ENCODE data around the gene CCNL2. TPM values are rescaled to one million over a fixed set of nuclear protein-coding genes. Genes with fewer than 3 reads are reported as not detected.
A peak's percentile ranks its signal among the peaks of the same experiment; 100 is the strongest.

Gene CCNL2
- total and polyA plus RNA-seq, 2 of the 13 experiments (the other 11 are each of a cell fraction or from before 2014, with no cell fraction given): 105 to 340 TPM

GRCh38 chr1:1432951-1433803, 34.0 kb upstream of the CCNL2 start (continued):
- TF ChIP-seq FOSL1 (CRISPR knock-in tag; IDR thresholded peaks at IDR 0.05; ENCODE audit: borderline replicate concordance): no peak
- no peak for TF ChIP-seq DDIT3 (CRISPR knock-in tag; IDR thresholded peaks at IDR 0.05)
- TF ChIP-seq ZXDC (CRISPR knock-in tag; IDR thresholded peaks at IDR 0.05): peak; percentile 93
- no peak; the same call in 1 of the 2 replicates for TF ChIP-seq STAT5B (CRISPR knock-in tag; IDR thresholded peaks at IDR 0.05)
- peak; percentile 72 for TF ChIP-seq ZNF263 (CRISPR knock-in tag; IDR thresholded peaks at IDR 0.05)
- peak; percentile 75 for TF ChIP-seq ZNF335 (CRISPR knock-in tag; IDR thresholded peaks at IDR 0.05)
- peak; percentile 71 to 85; a peak in 3 of 4 replicates for TF ChIP-seq EP300 (IDR thresholded peaks at IDR 0.05; ENCODE audit: low read depth in 2 of 2, low read length in 2 of 2)
- peak; percentile 90 for TF ChIP-seq EP300 (CRISPR knock-in tag; IDR thresholded peaks at IDR 0.05; ENCODE audit: borderline replicate concordance)
- peak; percentile 74; the same call in 1 of the 2 replicates for TF ChIP-seq ZNF550 (CRISPR knock-in tag; IDR thresholded peaks at IDR 0.05; ENCODE audit: borderline replicate concordance)
- peak; percentile 97 to 99 for TF ChIP-seq NR2F1 (CRISPR knock-in tag; IDR thresholded peaks at IDR 0.05)
- no peak for TF ChIP-seq HNRNPH1 (optimal IDR thresholded peaks at IDR 0.05; ENCODE audit: low read depth, low read length)
- no peak for TF ChIP-seq ZNF326 (CRISPR knock-in tag; IDR thresholded peaks at IDR 0.05; ENCODE audit: borderline replicate concordance)
- TF ChIP-seq REST (IDR thresholded peaks at IDR 0.05; ENCODE audit: borderline replicate concordance in 1 of 2, low read depth in 1 of 2, low read length in 2 of 2): no peak; a peak in 1 of 4 replicates
- TF ChIP-seq MEF2D (CRISPR knock-in tag; IDR thresholded peaks at IDR 0.05): peak; percentile 78
- no peak for TF ChIP-seq JUNB (CRISPR knock-in tag; IDR thresholded peaks at IDR 0.05; ENCODE audit: borderline replicate concordance)
- TF ChIP-seq ZNF414 (CRISPR knock-in tag; IDR thresholded peaks at IDR 0.05): peak; percentile 69; the same call in 1 of the 2 replicates
- TF ChIP-seq ZBTB46 (CRISPR knock-in tag; IDR thresholded peaks at IDR 0.05; ENCODE audit: borderline replicate concordance): no peak; the same call in 1 of the 2 replicates
- no peak; the same call in 1 of the 2 replicates for TF ChIP-seq PHF20 (CRISPR knock-in tag; IDR thresholded peaks at IDR 0.05)
- TF ChIP-seq ZNF598 (CRISPR knock-in tag; IDR thresholded peaks at IDR 0.05; ENCODE audit: borderline replicate concordance): peak; percentile 15; the same call in 1 of the 2 replicates
